ENCODE data around the gene CXCR5. TPM values are rescaled to one million over a fixed set of nuclear protein-coding genes. Genes with fewer than 3 reads are reported as not detected.

Gene CXCR5
- total and polyA plus RNA-seq, 10 of the 15 experiments (the other 5 are each of a cell fraction or from before 2014, with no cell fraction given) = 0.03 to 0.63 (median 0.25) TPM

DNA sequence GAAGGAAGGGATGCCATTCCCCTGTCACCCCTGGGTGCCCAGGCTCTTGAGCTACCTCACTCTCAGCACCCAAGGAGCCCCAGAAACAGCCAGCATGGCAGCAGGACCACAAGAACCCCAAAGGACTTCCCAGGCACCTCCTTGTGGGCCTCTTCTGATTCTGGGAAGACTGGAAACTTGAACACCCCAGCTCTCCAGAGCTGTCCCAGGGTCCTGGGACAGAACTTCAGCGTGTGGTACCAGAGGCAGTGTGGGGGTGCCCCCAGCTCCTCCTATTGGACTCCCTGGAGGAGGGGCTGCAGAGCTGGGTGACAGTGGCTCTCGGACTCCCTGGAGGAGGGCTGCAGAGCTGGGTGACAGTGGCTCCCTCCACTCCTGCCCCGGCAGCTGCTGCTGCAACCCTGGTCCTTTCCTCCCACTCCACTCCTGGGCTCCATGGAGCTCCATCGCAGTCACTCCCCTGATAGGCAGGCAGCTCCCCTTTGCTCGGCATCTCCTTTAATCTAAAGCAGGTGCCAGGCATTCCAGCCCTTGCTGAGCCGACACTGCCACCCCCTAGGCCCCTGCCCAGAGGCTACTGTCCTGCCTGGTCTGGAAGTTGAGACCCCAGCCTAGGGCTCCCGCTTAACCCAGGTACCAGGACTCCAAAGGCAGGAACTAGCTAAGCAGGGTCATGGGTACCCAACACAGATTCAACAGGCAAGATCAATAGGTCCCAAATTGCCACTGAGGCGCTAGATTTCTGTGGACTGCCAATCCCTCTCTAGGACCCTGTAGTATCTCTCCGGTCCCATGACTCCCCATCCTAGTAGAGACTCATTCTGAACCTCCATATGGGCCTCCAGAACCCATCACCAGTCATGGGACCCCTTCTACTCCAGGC lies 39.3 kb downstream of the CXCR5 start:
- Histone ChIP-seq H3K79me2 (ENCODE audit: control insufficient read depth, insufficient read depth, low read length) (peaks cover 39% of the 10 kb centered on the region), H3K27ac (ENCODE audit: control insufficient read depth, insufficient read depth) (no peak overlapping the region), H2AFZ (ENCODE audit: control insufficient read depth, low read depth, low read length) (no peak overlapping the region), H3K9ac (ENCODE audit: control insufficient read depth, insufficient read depth, low read length) (peak overlapping the region; percentile 72), H3K4me2 (ENCODE audit: control insufficient read depth, insufficient read depth) (peak overlapping the region; percentile 97), H3K36me3 (ENCODE audit: control insufficient read depth in 2 of 2, insufficient read depth in 2 of 2, low read length in 1 of 2) (no peaks in the 10 kb centered on the region), H3K9me3 (replicated peaks; ENCODE audit: control insufficient read depth, insufficient read depth, low read length) (no peaks in the 10 kb centered on the region), H3K4me1 (ENCODE audit: control insufficient read depth, insufficient read depth, low read length) (peaks cover 21% of the 10 kb centered on the region), H3K27me3 (replicated peaks in 1 of 2; ENCODE audit: control insufficient read depth in 2 of 2, insufficient read depth in 2 of 2, low read length in 1 of 2) (no peaks in the 10 kb centered on the region), H4K20me1 (ENCODE audit: control insufficient read depth, insufficient read depth) (no peaks in the 10 kb centered on the region), H3K4me3 (peak overlapping the region; percentile 93)
- ATAC-seq (no peak), DNase-seq (ENCODE audit: low read depth, low spot score) (no peak), FAIRE-seq (no peak)
- RAD21 ChIA-PET (ENCODE audit: unreplicated experiment) = interaction anchor here (0.7 to 8.8 kb wide), 6 partner anchors 11 to 229 kb away, joined by 3 to 169 read pairs (median 4); partner anchors contain the start of gene DDX6
- in situ Hi-C loops (cut with MboI) = no loop called here
- CTCF ChIA-PET = interaction anchor here (0.6 to 11.6 kb wide), 5 partner anchors 10 to 153 kb away, joined by 3 to 330 read pairs (median 4); no protein-coding TSS in a partner anchor
- SMC1A ChIA-PET (ENCODE audit: uncharacterized antibody, unreplicated experiment) = interaction anchor here (0.7 to 12.9 kb wide), 4 partner anchors 10 to 233 kb away, joined by 3 to 185 read pairs (median 3); no protein-coding TSS in a partner anchor
- no TSS peak for BruUV-seq (replicated peaks)
- intact Hi-C loops (cut with micrococcal nuclease; ENCODE audit: unreplicated experiment) = no loop called here
- POLR2A ChIA-PET = interaction anchor here (1.0 to 6.3 kb wide), 2 partner anchors 10 kb away, joined by 4 to 105 read pairs; no protein-coding TSS in a partner anchor
- 74% methylated on average over 9 of the region's 9 CpGs for WGBS (ENCODE audit: insufficient coverage, insufficient replicate concordance, low lambda C conversion rate, missing lambda C conversion rate)
- no peak for TF ChIP-seq FOXK2 (IDR thresholded peaks at IDR 0.05)
- TF ChIP-seq ASH2L (IDR thresholded peaks at IDR 0.05; ENCODE audit: borderline replicate concordance, low read depth) = no peak
- no peak for TF ChIP-seq SP1 (IDR thresholded peaks at IDR 0.05; ENCODE audit: low read depth, low read length)
- no peak for TF ChIP-seq ZBED1 (IDR thresholded peaks at IDR 0.05; ENCODE audit: borderline replicate concordance)
- TF ChIP-seq, protein P1, sequence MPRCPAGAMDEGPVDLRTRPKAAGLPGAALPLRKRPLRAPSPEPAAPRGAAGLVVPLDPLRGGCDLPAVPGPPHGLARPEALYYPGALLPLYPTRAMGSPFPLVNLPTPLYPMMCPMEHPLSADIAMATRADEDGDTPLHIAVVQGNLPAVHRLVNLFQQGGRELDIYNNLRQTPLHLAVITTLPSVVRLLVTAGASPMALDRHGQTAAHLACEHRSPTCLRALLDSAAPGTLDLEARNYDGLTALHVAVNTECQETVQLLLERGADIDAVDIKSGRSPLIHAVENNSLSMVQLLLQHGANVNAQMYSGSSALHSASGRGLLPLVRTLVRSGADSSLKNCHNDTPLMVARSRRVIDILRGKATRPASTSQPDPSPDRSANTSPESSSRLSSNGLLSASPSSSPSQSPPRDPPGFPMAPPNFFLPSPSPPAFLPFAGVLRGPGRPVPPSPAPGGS (IDR thresholded peaks at IDR 0.05; ENCODE audit: borderline replicate concordance, insufficient read depth, low read depth, low read length, poor library complexity, severe bottlenecking) = no peak
- TF ChIP-seq RCOR1 (conservative IDR thresholded peaks at IDR 0.05; ENCODE audit: low read depth, low read length) = no peak
- no peak for TF ChIP-seq RUNX3 (IDR thresholded peaks at IDR 0.05; ENCODE audit: low read length)
- TF ChIP-seq EP300 (IDR thresholded peaks at IDR 0.05; ENCODE audit: borderline replicate concordance in 1 of 2, control insufficient read depth in 1 of 2, low read depth in 2 of 2, low read length in 2 of 2) = no peak
- TF ChIP-seq, protein P2, sequence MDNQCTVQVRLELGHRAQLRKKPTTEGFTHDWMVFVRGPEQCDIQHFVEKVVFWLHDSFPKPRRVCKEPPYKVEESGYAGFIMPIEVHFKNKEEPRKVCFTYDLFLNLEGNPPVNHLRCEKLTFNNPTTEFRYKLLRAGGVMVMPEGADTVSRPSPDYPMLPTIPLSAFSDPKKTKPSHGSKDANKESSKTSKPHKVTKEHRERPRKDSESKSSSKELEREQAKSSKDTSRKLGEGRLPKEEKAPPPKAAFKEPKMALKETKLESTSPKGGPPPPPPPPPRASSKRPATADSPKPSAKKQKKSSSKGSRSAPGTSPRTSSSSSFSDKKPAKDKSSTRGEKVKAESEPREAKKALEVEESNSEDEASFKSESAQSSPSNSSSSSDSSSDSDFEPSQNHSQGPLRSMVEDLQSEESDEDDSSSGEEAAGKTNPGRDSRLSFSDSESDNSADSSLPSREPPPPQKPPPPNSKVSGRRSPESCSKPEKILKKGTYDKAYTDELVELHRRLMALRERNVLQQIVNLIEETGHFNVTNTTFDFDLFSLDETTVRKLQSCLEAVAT (IDR thresholded peaks at IDR 0.05) = no peak
- TF ChIP-seq BMI1 (IDR thresholded peaks at IDR 0.05; ENCODE audit: borderline replicate concordance) = no peak
- TF ChIP-seq, protein P3, sequence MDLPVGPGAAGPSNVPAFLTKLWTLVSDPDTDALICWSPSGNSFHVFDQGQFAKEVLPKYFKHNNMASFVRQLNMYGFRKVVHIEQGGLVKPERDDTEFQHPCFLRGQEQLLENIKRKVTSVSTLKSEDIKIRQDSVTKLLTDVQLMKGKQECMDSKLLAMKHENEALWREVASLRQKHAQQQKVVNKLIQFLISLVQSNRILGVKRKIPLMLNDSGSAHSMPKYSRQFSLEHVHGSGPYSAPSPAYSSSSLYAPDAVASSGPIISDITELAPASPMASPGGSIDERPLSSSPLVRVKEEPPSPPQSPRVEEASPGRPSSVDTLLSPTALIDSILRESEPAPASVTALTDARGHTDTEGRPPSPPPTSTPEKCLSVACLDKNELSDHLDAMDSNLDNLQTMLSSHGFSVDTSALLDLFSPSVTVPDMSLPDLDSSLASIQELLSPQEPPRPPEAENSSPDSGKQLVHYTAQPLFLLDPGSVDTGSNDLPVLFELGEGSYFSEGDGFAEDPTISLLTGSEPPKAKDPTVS (IDR thresholded peaks at IDR 0.05; ENCODE audit: low read depth, low read length) = no peak
- TF ChIP-seq ZZZ3 (IDR thresholded peaks at IDR 0.05; ENCODE audit: control insufficient read depth, insufficient read length, low read depth) = no peak
- TF ChIP-seq CHD2 (IDR thresholded peaks at IDR 0.05; ENCODE audit: borderline replicate concordance, low read depth, low read length) = no peak
- TF ChIP-seq RB1 (IDR thresholded peaks at IDR 0.05; ENCODE audit: borderline replicate concordance) = no peak
- TF ChIP-seq TCF7 (IDR thresholded peaks at IDR 0.05; ENCODE audit: borderline replicate concordance) = no peak
- no peak for TF ChIP-seq JUND (IDR thresholded peaks at IDR 0.05; ENCODE audit: low read depth, low read length)
